HepG2 (cell line): ENCODE measurements around the gene SMARCE1. TPM values are rescaled to one million over a fixed set of nuclear protein-coding genes. Genes with fewer than 3 reads are reported as not detected.

ENCODE experiments used
- ATAC-seq: fragments of 200-7000 bp; cut with Tn5 transposase; 3 replicates; pipeline ENCODE4 v1.9.1; 2020; ENCODE audit warnings: mild to moderate bottlenecking, moderate library complexity
- BruUV-seq: library from RNA; stranded (reverse); fragments of 400-500 nt; replicated peaks from 2 replicates; lab custom pipeline; 2021; lab: Mats Ljungman, UMichigan
- CTCF ChIA-PET: fragments of 300-600 bp; formaldehyde crosslinking; extraction: SDS; loops from one replicate; lab custom pipeline; 2021; ENCODE audit warnings: low total read pairs, inconsistent platforms, low intra/inter-chr PET ratio; lab: Yijun Ruan, JAX
- POLR2A ChIA-PET: fragments of 350-600 bp; sonication (Branson Sonifier 250); formaldehyde crosslinking; loops from one replicate; lab custom pipeline; 2020; ENCODE audit warnings: antibody characterized with exemption, inconsistent platforms; lab: Yijun Ruan, JAX
- DNase-seq: peaks from one replicate; pipeline ENCODE4 v3.0.0-alpha.2; 2015; ENCODE audit warnings: low spot score
- FAIRE-seq: peaks from 3 replicates; lab custom pipeline; 2011; peaks lifted over from hg19 to GRCh38; lab: Jason Lieb, UNC
- H2AFZ ChIP-seq: one replicate; pipeline ENCODE4 v1.6.1; 2011; ENCODE audit warnings: low read length, inconsistent platforms
- H3K27ac ChIP-seq: fragments of 300-600 bp; 3 replicates; pipeline ENCODE4 v1.8.0; 2011; ENCODE audit warnings: mixed run types, mild to moderate bottlenecking, mixed read lengths, low read length, inconsistent platforms; ENCODE audit not compliant: insufficient read depth; ENCODE audit errors: extremely low read length
- H3K27me3 ChIP-seq, 2 experiments: fragments of 200-600 bp in 1 of 2; 2 replicates in 1 of 2; 3 replicates in 1 of 2; pipeline versions ENCODE4 v1.6.0 to v1.8.0; 2011; ENCODE audit warnings: low read length in 2 of 2, mild to moderate bottlenecking in 2 of 2, moderate library complexity in 2 of 2, inconsistent platforms in 1 of 2; ENCODE audit not compliant: insufficient read depth in 2 of 2, control insufficient read depth in 1 of 2
- H3K36me3 ChIP-seq, 2 experiments: fragments of 200-600 bp in 1 of 2; replicated peaks in 1 of 2; 2 replicates in 1 of 2; 3 replicates in 1 of 2; pipeline versions ENCODE4 v1.5.1 to v1.8.0; 2011; ENCODE audit warnings: low read length in 2 of 2, inconsistent platforms in 1 of 2; ENCODE audit not compliant: insufficient read depth in 2 of 2, control insufficient read depth in 1 of 2
- H3K4me1 ChIP-seq: 2 replicates; pipeline ENCODE4 v1.5.1; 2012; ENCODE audit warnings: low read length, inconsistent platforms; ENCODE audit not compliant: insufficient read depth
- H3K4me2 ChIP-seq: 2 replicates; pipeline ENCODE4 v1.6.0; 2011; ENCODE audit warnings: low read depth, low read length, inconsistent platforms
- H3K4me3 ChIP-seq, 3 experiments: fragments of 200-600 bp in 1 of 3; sonication (generic), shearing (Covaris generic) in 1 of 3; replicated peaks in 1 of 3; 2 replicates each; pipeline ENCODE4 v1.5.1; 2011 to 2016; ENCODE audit warnings: low read length in 3 of 3, inconsistent platforms in 2 of 3, low read depth in 2 of 3, mild to moderate bottlenecking in 2 of 3, control low read depth in 1 of 3, mixed read lengths in 1 of 3; ENCODE audit not compliant: insufficient read depth in 1 of 3
- H3K79me2 ChIP-seq: one replicate; pipeline ENCODE4 v1.6.1; 2011; ENCODE audit warnings: low read length, inconsistent platforms; ENCODE audit not compliant: insufficient read depth
- H3K9ac ChIP-seq: 2 replicates; pipeline ENCODE4 v1.6.0; 2011; ENCODE audit warnings: mild to moderate bottlenecking, low read depth, low read length, inconsistent platforms; ENCODE audit not compliant: insufficient read depth
- H3K9me3 ChIP-seq: 2 replicates; pipeline ENCODE4 v1.5.1; 2012; ENCODE audit warnings: mild to moderate bottlenecking, low read length
- H4K20me1 ChIP-seq: 2 replicates; pipeline ENCODE4 v1.6.0; 2011; ENCODE audit warnings: inconsistent platforms, mild to moderate bottlenecking, low read length, moderate library complexity; ENCODE audit not compliant: insufficient read depth
- GPN1 ChIP-seq: sonication (generic); formaldehyde crosslinking; IDR thresholded peaks from 2 replicates; pipeline ENCODE4 v1.5.1; 2020; ENCODE audit warnings: missing genetic modification reagents, borderline replicate concordance
- HNRNPUL1 ChIP-seq: fragments of 200-400 bp; formaldehyde crosslinking; IDR thresholded peaks from 2 replicates; pipeline ENCODE4 v1.6.1; 2017; ENCODE audit warnings: low read depth, mild to moderate bottlenecking, low read length, moderate library complexity
- KDM3A ChIP-seq: IDR thresholded peaks from 2 replicates; pipeline ENCODE4 v1.6.1; 2018; ENCODE audit warnings: low read depth, missing compliant biosample characterization
- NPAS2 ChIP-seq: sonication (generic); formaldehyde crosslinking; IDR thresholded peaks from 2 replicates; pipeline ENCODE4 v1.8.0; 2022; ENCODE audit warnings: mild to moderate bottlenecking, missing genetic modification reagents, borderline replicate concordance
- PCBP2 ChIP-seq: fragments of 200-400 bp; formaldehyde crosslinking; optimal IDR thresholded peaks from 2 replicates; pipeline ENCODE3; 2018; ENCODE audit warnings: low read length, low read depth; ENCODE audit not compliant: poor library complexity, severe bottlenecking
- POLR2AphosphoS2 ChIP-seq: IDR thresholded peaks from 2 replicates; pipeline ENCODE4 v1.6.1; 2011; ENCODE audit warnings: low read depth, low read length, improper control_type of control experiment
- TARDBP ChIP-seq: sonication (generic); formaldehyde crosslinking; IDR thresholded peaks from 2 replicates; pipeline ENCODE4 v1.8.0; 2022; ENCODE audit warnings: mild to moderate bottlenecking, missing genetic modification reagents
- ZBTB10 ChIP-seq: sonication (generic); formaldehyde crosslinking; IDR thresholded peaks from 2 replicates; pipeline ENCODE4 v1.4.0; 2020; ENCODE audit warnings: missing genetic modification reagents, borderline replicate concordance
- ZFP36L2 ChIP-seq: sonication (generic); formaldehyde crosslinking; IDR thresholded peaks from 2 replicates; pipeline ENCODE4 v1.4.0; 2020; ENCODE audit warnings: missing genetic modification reagents
- ZNF205 ChIP-seq: IDR thresholded peaks from 2 replicates; pipeline ENCODE4 v1.6.1; 2018; ENCODE audit warnings: missing biosample characterization, missing genetic modification reagents
- ZNF337 ChIP-seq: sonication (generic); formaldehyde crosslinking; IDR thresholded peaks from 2 replicates; pipeline ENCODE4 v1.5.1; 2020; ENCODE audit warnings: missing genetic modification reagents, low read depth, mild to moderate bottlenecking, borderline replicate concordance
- ZNF746 ChIP-seq: sonication (generic); formaldehyde crosslinking; IDR thresholded peaks from 2 replicates; pipeline ENCODE4 v1.8.0; 2022; ENCODE audit warnings: mild to moderate bottlenecking, missing genetic modification reagents
- WGBS: methylation state at CpG from one replicate; pipeline ENCODE4 v1.1.6; 2017; ENCODE audit warnings: low lambda C conversion rate; 5-methylcytosine and 5-hydroxymethylcytosine counted together
- in situ Hi-C: cut with HindIII; loops from 2 replicates; pipeline ENCODE4 v1.10.0; 2017; ENCODE audit warnings: low pct_unique_long_range_greater_than_20kb; ENCODE audit not compliant: extremely low pct_ligation_motif_present
- intact Hi-C: fragments of 100-400 bp; cut with micrococcal nuclease; formaldehyde crosslinking; loops from one replicate; pipeline ENCODE4 v1.10.0; 2022; ENCODE audit not compliant: unreplicated experiment
- polyA plus RNA-seq, 8 experiments: library from polyadenylated mRNA; depleted of rRNA in 3 of 8; stranded (reverse) in 7 of 8; unstranded in 1 of 8; fragments of >200 nt; fragmentation: Illumina TruSeq in 4 of 8; extraction: Trizol in 4 of 8; gene quantifications; 2 replicates each; pipeline versions ENCODE4 v1.2.1 to v1.2.3, GENCODE V29; 2011 to 2016; ENCODE audit warnings: low read depth in 4 of 8, missing spikeins in 1 of 8, mixed read lengths in 1 of 8; ENCODE audit not compliant: insufficient read depth in 1 of 8
- total RNA-seq, 5 experiments: library from RNA; depleted of rRNA; stranded (reverse); fragments of >200 nt; fragmentation: Illumina TruSeq; extraction: Trizol; gene quantifications; 2 replicates each; pipeline ENCODE4 v1.2.3, GENCODE V29; 2016; ENCODE audit warnings: low read depth in 1 of 5
- TF ChIP-seq, protein P1 (sequence below): sonication (generic); formaldehyde crosslinking; IDR thresholded peaks from 2 replicates; pipeline ENCODE4 v1.4.0; 2020; ENCODE audit warnings: missing genetic modification reagents, borderline replicate concordance

Gene SMARCE1
- total and polyA plus RNA-seq, 2 of the 13 experiments (the other 11 are each of a cell fraction or from before 2014, with no cell fraction given), result 43.5 to 127 TPM

- CTCF ChIA-PET, result no interaction called here
These were observed 31.9 kb upstream of the SMARCE1 start for GRCh38 chr17:40679523-40679907.

More at GRCh38 chr17:40679523-40679907, 31.9 kb upstream of the SMARCE1 start:
- ATAC-seq, result no peak
- intact Hi-C loops (no loop called here), in situ Hi-C loops (no loop called here)
- DNase-seq, result no peak
- no peak for FAIRE-seq
- POLR2A ChIA-PET, result no interaction called here
- Histone ChIP-seq H3K9ac (no peak overlapping the region), H2AFZ (no peak overlapping the region), H3K79me2 (no peaks in the 10 kb centered on the region), H3K27me3 (peaks cover 0 to 10% of the 10 kb centered on the region in 2 experiments; a peak in 1 of 5 replicates), H3K4me3 (no peak overlapping the region), H3K4me2 (no peak overlapping the region), H3K9me3 (no peaks in the 10 kb centered on the region), H4K20me1 (no peaks in the 10 kb centered on the region), H3K36me3 (no peaks in the 10 kb centered on the region), H3K27ac (no peak overlapping the region), H3K4me1 (no peaks in the 10 kb centered on the region)
- TF ChIP-seq ZNF337 (no peak), PCBP2 (no peak), ZFP36L2 (CRISPR knock-in tag) (no peak), ZNF746 (CRISPR knock-in tag) (no peak), GPN1 (no peak), NPAS2 (CRISPR knock-in tag) (no peak), TARDBP (CRISPR knock-in tag) (no peak), POLR2AphosphoS2 (no peak), ZNF205 (no peak), ZBTB10 (CRISPR knock-in tag) (no peak), HNRNPUL1 (no peak), KDM3A (CRISPR knock-in tag) (no peak)
- TF ChIP-seq, protein P1, sequence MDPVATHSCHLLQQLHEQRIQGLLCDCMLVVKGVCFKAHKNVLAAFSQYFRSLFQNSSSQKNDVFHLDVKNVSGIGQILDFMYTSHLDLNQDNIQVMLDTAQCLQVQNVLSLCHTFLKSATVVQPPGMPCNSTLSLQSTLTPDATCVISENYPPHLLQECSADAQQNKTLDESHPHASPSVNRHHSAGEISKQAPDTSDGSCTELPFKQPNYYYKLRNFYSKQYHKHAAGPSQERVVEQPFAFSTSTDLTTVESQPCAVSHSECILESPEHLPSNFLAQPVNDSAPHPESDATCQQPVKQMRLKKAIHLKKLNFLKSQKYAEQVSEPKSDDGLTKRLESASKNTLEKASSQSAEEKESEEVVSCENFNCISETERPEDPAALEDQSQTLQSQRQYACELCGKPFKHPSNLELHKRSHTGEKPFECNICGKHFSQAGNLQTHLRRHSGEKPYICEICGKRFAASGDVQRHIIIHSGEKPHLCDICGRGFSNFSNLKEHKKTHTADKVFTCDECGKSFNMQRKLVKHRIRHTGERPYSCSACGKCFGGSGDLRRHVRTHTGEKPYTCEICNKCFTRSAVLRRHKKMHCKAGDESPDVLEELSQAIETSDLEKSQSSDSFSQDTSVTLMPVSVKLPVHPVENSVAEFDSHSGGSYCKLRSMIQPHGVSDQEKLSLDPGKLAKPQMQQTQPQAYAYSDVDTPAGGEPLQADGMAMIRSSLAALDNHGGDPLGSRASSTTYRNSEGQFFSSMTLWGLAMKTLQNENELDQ (CRISPR knock-in tag), result no peak
- 42% methylated on average over 2 of the region's 2 CpGs for WGBS
- no TSS peak for BruUV-seq
